GM19397 (cell line): ENCODE results near the gene TBC1D5.
"Not testable (repeated sequence)": the region's sequence is repeated elsewhere in the genome, so short reads cannot be mapped to it uniquely, and the experiment has no call there.

Experiments used
- ATAC-seq: cut with Tn5 transposase; IDR thresholded peaks from one replicate; pipeline ENCODE4 v1.9.1; 2021; ENCODE audit warnings: mild to moderate bottlenecking, moderate library complexity; ENCODE audit not compliant: unreplicated experiment

The TBC1D5 gene

GRCh38 chr3:17494117-17494809 is 248.2 kb downstream of the TBC1D5 start:
- ATAC-seq, result no peak

- ATAC-seq, result no peak
Measured at GRCh38 chr3:17491601-17492000, 250.8 kb downstream of the TBC1D5 start.

- not testable (repeated sequence) for ATAC-seq
Measured at GRCh38 chr3:17491190-17491589, 251.2 kb downstream of the TBC1D5 start.

GRCh38 chr3:17489139-17489538 is 253.3 kb downstream of the TBC1D5 start:
- no peak for ATAC-seq

GRCh38 chr3:17481116-17481515 is 261.3 kb downstream of the TBC1D5 start:
- no peak for ATAC-seq

- ATAC-seq, result no peak
Measured at GRCh38 chr3:17479681-17480405, 262.6 kb downstream of the TBC1D5 start.

GRCh38 chr3:17478673-17479072 is 263.8 kb downstream of the TBC1D5 start:
- no peak for ATAC-seq

- no peak for ATAC-seq
Measured at GRCh38 chr3:17473761-17474160, 268.7 kb downstream of the TBC1D5 start.

GRCh38 chr3:17469954-17470353 is 272.5 kb downstream of the TBC1D5 start:
- ATAC-seq, result no peak

- ATAC-seq, result no peak
Measured at GRCh38 chr3:17469520-17469919, 272.9 kb downstream of the TBC1D5 start.

- ATAC-seq, result no peak
Measured at GRCh38 chr3:17466028-17466427, 276.4 kb downstream of the TBC1D5 start.

GRCh38 chr3:17459470-17459993 is 282.9 kb downstream of the TBC1D5 start:
- ATAC-seq, result no peak

- ATAC-seq, result no peak
Measured at GRCh38 chr3:17456650-17457049, 285.8 kb downstream of the TBC1D5 start.

- no peak for ATAC-seq
Measured at GRCh38 chr3:17456046-17456445, 286.4 kb downstream of the TBC1D5 start.

GRCh38 chr3:17444865-17445264 is 297.6 kb downstream of the TBC1D5 start:
- no peak for ATAC-seq

- no peak for ATAC-seq
Measured at GRCh38 chr3:17443142-17443541, 299.3 kb downstream of the TBC1D5 start.

- no peak for ATAC-seq
Measured at GRCh38 chr3:17442332-17443049, 299.9 kb downstream of the TBC1D5 start.

- no peak for ATAC-seq
Measured at GRCh38 chr3:17433876-17434275, 308.6 kb downstream of the TBC1D5 start.

GRCh38 chr3:17432236-17432635 is 310.2 kb downstream of the TBC1D5 start:
- no peak for ATAC-seq

- ATAC-seq, result no peak
Measured at GRCh38 chr3:17431484-17432045, 310.9 kb downstream of the TBC1D5 start.

- ATAC-seq, result no peak
Measured at GRCh38 chr3:17431004-17431403, 311.4 kb downstream of the TBC1D5 start.
